EH (cell line): ENCODE results near the gene EPHA3.

ENCODE experiments used
- DNase-seq: peaks from one replicate; pipeline ENCODE4 v3.0.0-alpha.2; 2015; ENCODE audit warnings: low read depth

The EPHA3 gene

DNA sequence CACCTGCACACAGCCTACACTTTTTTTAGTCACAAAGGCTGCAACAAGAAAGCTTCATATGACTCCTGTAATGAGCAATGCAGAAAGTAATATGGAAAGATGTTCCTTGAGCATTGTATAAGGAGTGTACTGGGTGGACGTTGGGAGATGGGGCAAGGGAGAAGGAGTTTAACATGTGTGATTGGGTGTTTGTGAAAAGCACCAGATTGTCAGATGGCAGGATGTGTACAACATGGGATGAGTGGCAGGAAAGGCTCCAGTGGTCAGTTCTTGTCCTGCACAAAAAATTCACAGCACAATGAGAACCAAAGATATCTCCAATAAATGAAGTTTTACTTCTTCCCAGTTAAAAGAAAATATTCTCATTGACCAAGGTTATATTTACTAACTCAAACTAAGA is 255.1 kb downstream of the EPHA3 start:
- DNase-seq = no peak

DNA sequence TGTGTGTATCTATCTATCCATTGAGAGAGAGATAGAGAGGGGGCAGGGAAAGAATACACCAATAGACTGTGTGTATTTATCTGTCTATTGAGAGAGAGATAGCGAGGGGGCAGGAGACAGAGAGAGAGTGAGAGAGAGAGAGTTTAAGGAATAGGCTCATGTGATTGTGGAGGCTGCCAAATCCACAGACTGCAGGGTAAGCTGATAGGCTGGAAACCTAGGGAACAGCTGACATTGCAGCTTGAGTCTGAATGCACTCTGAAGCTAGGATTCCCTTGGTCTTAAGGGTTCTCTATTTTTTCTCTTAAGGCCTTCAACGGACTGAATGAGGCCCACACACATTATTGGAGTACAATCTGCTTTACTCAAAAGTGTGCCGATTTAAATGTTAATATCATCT is 255.8 kb downstream of the EPHA3 start:
- no peak for DNase-seq

- no peak for DNase-seq
Measured at GRCh38 chr3:89364314-89364713, 256.9 kb downstream of the EPHA3 start.

GRCh38 chr3:89367166-89367565 is 259.7 kb downstream of the EPHA3 start:
- DNase-seq = no peak

GRCh38 chr3:89368846-89369245 is 261.4 kb downstream of the EPHA3 start:
- no peak for DNase-seq

GRCh38 chr3:89372456-89372855 is 265.0 kb downstream of the EPHA3 start:
- peak; percentile 3 for DNase-seq

GRCh38 chr3:89373434-89373833 is 266.0 kb downstream of the EPHA3 start:
- no peak for DNase-seq

DNA sequence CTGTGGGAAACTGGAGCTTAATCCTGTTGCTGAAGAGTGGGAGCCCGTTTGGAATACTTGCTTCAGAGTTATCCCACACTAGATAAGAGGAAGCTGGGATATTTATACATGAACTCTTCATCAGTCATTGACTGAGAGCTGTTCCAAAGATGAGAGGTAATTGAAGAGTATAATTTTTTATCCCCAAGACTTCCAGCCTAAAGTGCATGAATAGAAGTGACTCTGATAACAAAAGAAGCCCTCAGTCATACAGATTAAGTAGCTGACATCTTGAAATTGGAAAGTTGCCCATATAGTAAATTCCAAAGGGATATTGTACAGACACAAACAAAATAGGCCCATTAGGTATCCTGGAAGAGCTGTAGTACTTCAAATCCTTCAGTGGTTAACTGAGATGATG is 268.0 kb downstream of the EPHA3 start:
- no peak for DNase-seq

DNA sequence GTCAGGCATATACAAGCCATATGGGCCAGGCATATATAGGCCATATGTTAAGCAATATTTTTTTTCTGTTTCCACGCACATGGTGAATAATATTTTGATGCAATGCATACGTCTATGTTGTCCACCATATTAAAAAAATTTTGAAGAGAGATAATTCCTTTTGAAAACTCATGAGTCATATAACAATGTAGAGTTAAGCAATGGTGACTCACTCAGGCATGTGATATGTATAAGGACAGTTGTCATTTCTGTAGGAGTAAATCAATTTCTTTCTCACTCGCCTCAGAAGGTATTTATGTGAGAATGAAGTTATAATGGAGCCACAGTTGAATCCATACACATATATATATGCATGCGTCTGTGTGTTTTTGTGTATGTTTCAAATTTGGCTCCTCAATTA is 272.6 kb downstream of the EPHA3 start:
- DNase-seq = peak; percentile 4

DNA sequence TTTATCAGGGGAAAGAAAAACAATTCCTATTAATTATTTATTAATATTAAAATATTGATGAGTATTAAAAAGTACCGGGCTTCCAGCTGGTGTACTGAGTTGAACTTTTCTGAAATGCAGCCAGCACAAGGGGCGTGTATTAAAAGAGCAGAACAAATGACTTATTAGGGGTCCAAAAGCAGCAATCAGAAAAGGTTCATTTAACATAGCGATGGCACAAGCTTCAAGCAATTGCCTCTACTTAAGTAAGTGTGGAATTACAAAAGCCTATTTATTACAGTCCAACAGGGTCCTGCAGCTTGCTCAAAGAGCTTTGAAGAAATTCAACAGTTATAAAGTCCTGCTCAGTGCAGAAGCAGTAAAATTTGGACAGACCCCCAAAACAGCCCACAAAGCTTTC is 285.6 kb downstream of the EPHA3 start:
- DNase-seq = no peak

GRCh38 chr3:89395456-89395855 is 288.0 kb downstream of the EPHA3 start:
- no peak for DNase-seq

DNA sequence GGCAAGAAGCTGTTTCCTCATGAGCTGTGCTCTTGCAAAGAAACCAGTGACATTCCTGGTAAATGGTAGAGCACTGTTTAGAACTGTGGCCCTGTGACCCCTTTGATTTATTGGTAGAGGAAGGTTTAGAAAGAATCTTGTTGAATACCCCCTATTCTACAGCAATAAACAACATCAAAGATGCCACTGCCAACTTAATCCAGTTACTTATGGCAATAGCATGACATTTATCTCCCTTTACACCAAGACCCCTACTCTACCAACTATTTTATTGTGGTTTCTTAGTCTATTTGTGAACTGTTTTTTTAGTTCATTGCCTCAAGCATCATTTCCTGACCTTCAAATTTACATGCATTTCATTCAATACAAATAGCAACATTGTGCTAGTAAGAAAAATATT is 288.6 kb downstream of the EPHA3 start:
- no peak for DNase-seq

DNA sequence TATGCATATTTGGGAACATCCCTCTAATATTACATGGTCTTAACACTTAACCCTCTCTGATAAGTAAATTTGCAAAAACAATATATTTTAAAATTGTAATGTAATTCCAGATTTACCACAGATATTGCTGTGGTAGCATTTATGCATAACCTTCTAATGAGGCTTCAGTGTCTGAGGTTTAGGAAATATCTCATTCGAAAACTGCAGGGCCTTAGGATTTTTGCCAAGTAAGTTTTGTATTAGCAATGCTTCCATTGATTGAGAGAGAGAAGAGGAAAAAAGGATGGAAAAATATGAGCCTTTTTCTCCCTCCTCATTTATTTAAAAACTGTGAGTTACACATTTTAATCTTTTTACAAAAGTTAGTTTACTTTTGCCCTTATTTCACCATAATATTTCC is 294.6 kb downstream of the EPHA3 start:
- DNase-seq = no peak

DNA sequence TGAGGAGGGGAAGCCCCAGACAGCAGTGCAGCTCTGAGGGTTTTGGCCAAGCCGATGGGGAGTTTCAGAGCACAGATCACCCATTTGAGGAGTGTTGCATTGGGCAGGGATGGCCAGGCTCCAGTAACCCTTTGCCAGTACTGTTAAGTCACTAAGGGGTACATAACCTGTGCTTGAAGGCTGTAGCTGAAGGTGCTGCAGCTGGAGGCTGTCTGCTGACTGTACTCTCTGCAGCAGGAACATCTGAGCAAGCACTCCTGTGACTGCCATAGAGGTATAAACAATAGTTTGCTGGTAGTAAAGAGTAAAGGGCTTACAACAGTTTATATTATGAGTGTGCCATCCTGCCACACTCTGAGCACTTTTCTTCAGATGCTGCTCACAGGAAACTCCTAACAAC is 297.8 kb downstream of the EPHA3 start:
- no peak for DNase-seq

DNA sequence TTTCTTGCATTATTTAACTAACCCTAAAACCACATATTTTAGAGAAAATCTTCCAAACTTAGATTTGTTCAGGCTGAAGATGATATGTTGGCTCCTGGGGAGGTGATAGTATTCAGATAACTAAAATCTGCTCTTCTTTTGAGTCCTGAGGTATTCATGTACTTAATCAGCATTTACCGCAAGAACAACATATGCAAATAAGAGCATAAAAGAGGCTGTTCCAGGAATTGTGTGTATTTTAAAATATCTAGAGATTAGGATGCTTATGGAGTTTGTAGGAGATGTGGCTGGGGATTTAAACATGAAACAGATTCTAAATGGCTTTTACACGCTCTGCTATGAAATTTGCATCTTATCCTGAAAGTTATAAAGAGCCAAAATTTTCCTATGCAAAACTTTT is 298.2 kb downstream of the EPHA3 start:
- no peak for DNase-seq

- no peak for DNase-seq
Measured at GRCh38 chr3:89411201-89411600, 303.8 kb downstream of the EPHA3 start.

DNA sequence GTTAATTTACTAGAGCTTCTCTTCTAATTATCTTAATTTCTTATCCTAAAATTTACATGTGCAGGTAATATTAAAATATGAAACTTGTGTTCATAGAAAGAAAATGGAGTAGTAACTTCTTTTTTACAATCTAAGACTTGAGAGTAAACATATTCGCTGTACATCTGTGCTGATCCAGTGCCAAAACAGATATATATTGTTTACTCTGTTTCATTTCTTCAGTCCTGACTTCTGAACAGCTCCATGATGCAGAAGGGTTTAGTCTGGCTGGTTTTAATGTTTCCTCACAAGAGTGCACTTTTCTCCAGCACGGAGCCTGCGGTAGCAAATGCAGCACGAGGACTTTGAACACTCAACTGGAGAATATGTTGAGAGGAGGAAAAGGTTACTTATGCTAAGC is 306.8 kb downstream of the EPHA3 start:
- no peak for DNase-seq

DNA sequence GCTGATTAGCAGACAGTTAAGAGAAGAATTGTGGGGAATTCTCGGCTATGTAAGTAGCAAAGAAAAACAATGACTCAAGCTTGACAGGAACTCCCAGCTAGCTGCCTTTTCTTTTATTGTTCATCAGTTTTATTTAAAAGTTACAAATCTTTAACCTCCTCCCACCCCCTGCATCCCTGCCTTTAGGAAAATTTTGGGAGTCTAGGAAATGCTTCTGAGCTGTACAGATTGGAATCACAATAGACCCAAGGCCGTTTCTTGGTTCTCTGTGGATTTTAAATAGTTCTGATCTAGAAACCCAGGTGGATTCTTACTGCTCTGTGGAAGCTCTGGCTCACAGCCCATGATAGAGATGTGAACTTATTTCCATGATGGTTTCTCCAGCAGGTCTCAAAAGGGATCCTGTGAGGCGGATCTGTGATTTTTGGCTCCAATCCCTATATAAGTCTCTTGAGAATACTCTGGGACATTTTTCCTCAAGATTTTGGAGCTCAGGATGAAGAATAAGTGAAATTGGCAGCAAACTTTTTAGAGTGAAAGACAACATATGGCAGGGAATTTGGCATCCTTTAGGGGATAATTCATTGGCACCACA is 312.3 kb downstream of the EPHA3 start:
- DNase-seq = no peak

DNA sequence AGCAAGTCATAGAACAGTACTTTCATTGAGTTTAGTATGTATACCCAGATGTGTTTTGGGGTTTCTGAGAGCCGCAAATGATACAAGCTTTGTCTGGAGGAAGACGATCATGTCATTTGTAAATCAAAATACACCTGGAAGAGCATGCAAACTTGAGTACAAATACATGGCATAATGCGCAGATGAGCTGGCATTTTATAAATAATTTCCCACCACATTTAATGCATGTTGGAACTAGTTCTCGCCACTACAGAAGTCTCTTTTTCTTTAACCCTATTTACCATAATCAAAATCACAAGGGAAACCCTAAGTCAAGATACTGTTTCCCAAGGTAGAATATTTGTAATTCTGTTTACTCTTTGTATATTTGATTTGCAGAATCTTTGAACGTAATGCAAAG is 318.6 kb downstream of the EPHA3 start:
- DNase-seq = no peak

DNA sequence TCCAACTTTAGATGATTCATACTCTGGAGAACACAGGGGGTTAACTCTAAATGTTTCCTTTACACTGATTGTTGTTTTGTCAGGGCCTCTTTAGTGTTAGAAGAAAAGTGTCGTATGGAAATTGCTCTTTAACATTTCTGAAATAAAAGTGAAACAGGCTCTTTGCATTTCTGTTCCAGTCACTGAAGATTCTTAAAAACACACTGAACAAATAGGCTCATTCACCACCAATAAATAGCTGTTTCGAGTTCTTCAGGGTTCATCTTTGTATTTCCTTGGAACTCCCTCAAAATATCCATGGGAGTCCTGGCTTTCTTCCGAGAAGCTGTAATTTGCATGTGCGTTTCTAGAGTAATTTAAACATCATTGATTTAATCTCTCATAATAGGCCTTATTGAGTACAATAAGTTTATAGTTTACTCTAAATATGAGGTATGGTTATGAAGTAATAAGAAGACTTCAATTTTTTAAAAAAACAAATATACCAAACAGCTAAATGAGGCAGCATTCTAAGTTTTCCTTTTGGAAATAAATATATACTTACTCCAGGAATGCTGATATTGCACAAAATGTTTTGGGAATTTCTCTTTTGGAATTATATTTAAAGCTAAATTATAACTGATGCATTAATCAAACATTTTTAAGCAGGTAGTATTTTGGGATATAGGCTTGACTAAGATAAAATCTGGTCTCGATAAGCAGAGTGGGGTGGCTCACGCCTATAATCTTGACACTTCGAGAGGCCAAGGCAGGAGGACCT is 327.4 kb downstream of the EPHA3 start:
- no peak for DNase-seq

GRCh38 chr3:89436846-89437245 is 329.4 kb downstream of the EPHA3 start:
- no peak for DNase-seq

DNA sequence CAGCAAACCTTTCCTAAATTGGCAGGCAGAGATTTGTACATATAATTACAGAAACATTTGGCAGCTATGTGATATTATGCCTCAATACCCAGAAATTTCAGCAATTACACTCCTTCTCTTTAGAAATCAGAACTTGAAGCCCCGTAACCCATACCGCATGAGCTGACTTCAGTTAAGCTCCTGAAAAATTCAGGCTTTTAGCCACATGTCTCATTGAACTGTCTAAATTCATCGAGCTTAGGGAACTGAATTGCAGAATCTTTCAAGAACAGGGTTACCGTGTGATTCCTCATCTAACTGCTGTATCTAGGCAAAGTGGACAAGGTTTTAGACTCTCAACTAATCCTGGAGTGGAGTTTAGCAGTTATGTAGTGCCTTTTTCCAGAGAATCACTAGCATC is 333.0 kb downstream of the EPHA3 start:
- DNase-seq = no peak

GRCh38 chr3:89441141-89441540 is 333.7 kb downstream of the EPHA3 start:
- DNase-seq = no peak

GRCh38 chr3:89446593-89446992 is 339.2 kb downstream of the EPHA3 start:
- DNase-seq = no peak
